Measurements from ENCODE around the gene AXIN1. TPM values are rescaled to one million over a fixed set of nuclear protein-coding genes. Genes with fewer than 3 reads are reported as not detected.

AXIN1 gene
- total RNA-seq, 1 experiment from 2014 or later: 32.7 TPM

- ChIA-PET CTCF (no interaction called here), POLR2A (ENCODE audit: low non-redundant PET) (no interaction called here)
- intact Hi-C loops (cut with micrococcal nuclease; ENCODE audit: unreplicated experiment): no loop called here
- Histone ChIP-seq H3K36me3 (ENCODE audit: insufficient read depth, low read length, poor library complexity, severe bottlenecking) (peaks cover 9% of the 10 kb centered on the region), H3K4me3 (ENCODE audit: low read depth, low read length, poor library complexity, severe bottlenecking) (no peak overlapping the region), H3K4me1 (ENCODE audit: insufficient read depth, low read length, poor library complexity, severe bottlenecking) (no peaks in the 10 kb centered on the region), H3K27me3 (replicated peaks; ENCODE audit: insufficient read depth, low read depth, low read length, poor library complexity) (peaks cover 15% of the 10 kb centered on the region), H3K27ac (ENCODE audit: low read depth, low read length, poor library complexity, severe bottlenecking) (no peak overlapping the region), H3K9me3 (ENCODE audit: low read depth, low read length, poor library complexity, severe bottlenecking) (no peaks in the 10 kb centered on the region)
- no peak for DNase-seq (ENCODE audit: low spot score)
- TF ChIP-seq CTCF (conservative IDR thresholded peaks at IDR 0.05; ENCODE audit: low read depth, low read length) (no peak), EZH2 (IDR thresholded peaks at IDR 0.05; ENCODE audit: borderline replicate concordance, low read depth, low read length, poor library complexity, severe bottlenecking) (no peak)
- no TSS peak for BruUV-seq (replicated peaks)
These were observed 68.1 kb downstream of the AXIN1 start for GRCh38 chr16:284204-285120.

DNA sequence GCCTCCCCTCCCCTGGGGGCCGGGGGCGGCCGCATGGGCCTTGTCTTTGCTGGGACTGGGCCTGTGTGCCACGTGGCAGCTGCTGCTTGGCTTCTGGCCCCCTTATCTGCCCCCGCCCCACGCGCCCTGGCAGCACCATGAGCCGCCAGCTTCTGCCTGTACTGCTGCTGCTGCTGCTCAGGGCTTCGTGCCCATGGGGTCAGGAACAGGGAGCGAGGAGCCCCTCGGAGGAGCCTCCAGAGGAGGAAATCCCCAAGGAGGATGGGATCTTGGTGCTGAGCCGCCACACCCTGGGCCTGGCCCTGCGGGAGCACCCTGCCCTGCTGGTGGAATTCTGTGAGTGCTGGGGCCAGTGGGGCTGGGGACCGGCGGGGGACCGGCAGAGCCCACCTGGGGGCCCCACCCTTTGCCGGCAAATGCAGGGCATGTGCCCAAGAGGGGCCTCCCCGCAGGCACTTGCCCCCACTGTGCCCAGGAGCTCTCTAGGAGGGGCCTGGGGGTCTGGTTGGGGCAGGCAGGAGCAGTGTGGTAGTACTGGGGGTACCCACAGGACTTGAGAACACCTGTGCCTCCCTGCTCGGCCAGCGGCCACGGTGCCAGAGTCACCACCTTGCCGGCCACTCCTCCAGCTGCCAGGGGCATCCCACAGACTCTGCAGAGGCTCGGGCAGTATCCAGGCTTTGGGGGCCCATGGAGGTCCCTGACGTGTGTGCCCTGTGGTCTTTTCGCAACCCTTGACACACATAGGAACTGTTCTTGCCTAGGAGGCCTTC lies 69.3 kb downstream of the AXIN1 start, which contains the start of gene PDIA2:
TSS of gene PDIA2 (plus strand) at position 132 of the 773 bp plus-strand sequence. CDS start at position 138, 6 bp downstream.
- no peak for DNase-seq (ENCODE audit: low spot score)
- TF ChIP-seq CTCF (conservative IDR thresholded peaks at IDR 0.05; ENCODE audit: low read depth, low read length): no peak
- TF ChIP-seq EZH2 (IDR thresholded peaks at IDR 0.05; ENCODE audit: borderline replicate concordance, low read depth, low read length, poor library complexity, severe bottlenecking): no peak
- intact Hi-C loops (cut with micrococcal nuclease; ENCODE audit: unreplicated experiment): no loop called here
- ChIA-PET CTCF (no interaction called here), POLR2A (ENCODE audit: low non-redundant PET) (no interaction called here)
- peaks cover 15% of the 10 kb centered on the region for H3K27me3 ChIP-seq (replicated peaks; ENCODE audit: insufficient read depth, low read depth, low read length, poor library complexity)
- peaks cover 5% of the 10 kb centered on the region for H3K36me3 ChIP-seq (ENCODE audit: insufficient read depth, low read length, poor library complexity, severe bottlenecking)
- no peaks in the 10 kb centered on the region for H3K4me1 ChIP-seq (ENCODE audit: insufficient read depth, low read length, poor library complexity, severe bottlenecking)
- no TSS peak for BruUV-seq (replicated peaks)
- H3K9me3 ChIP-seq (ENCODE audit: low read depth, low read length, poor library complexity, severe bottlenecking): no peaks in the 10 kb centered on the region
- H3K4me3 ChIP-seq (ENCODE audit: low read depth, low read length, poor library complexity, severe bottlenecking): no peak within 1 kb of the TSS
- H3K27ac ChIP-seq (ENCODE audit: low read depth, low read length, poor library complexity, severe bottlenecking): no peak within 1 kb of the TSS

- TF ChIP-seq EZH2 (IDR thresholded peaks at IDR 0.05; ENCODE audit: borderline replicate concordance, low read depth, low read length, poor library complexity, severe bottlenecking) (no peak), CTCF (conservative IDR thresholded peaks at IDR 0.05; ENCODE audit: low read depth, low read length) (no peak)
- DNase-seq (ENCODE audit: low spot score): no peak
- Histone ChIP-seq H3K27me3 (replicated peaks; ENCODE audit: insufficient read depth, low read depth, low read length, poor library complexity) (peaks cover 15% of the 10 kb centered on the region), H3K4me3 (ENCODE audit: low read depth, low read length, poor library complexity, severe bottlenecking) (no peak overlapping the region), H3K9me3 (ENCODE audit: low read depth, low read length, poor library complexity, severe bottlenecking) (no peaks in the 10 kb centered on the region), H3K4me1 (ENCODE audit: insufficient read depth, low read length, poor library complexity, severe bottlenecking) (no peaks in the 10 kb centered on the region), H3K36me3 (ENCODE audit: insufficient read depth, low read length, poor library complexity, severe bottlenecking) (no peaks in the 10 kb centered on the region), H3K27ac (ENCODE audit: low read depth, low read length, poor library complexity, severe bottlenecking) (no peak overlapping the region)
- intact Hi-C loops (cut with micrococcal nuclease; ENCODE audit: unreplicated experiment): no loop called here
- POLR2A ChIA-PET (ENCODE audit: low non-redundant PET): no interaction called here
- BruUV-seq (replicated peaks): no TSS peak
- CTCF ChIA-PET: no interaction called here
These were observed 70.0 kb downstream of the AXIN1 start for GRCh38 chr16:282491-282890.
